Gastroesophageal sphincter (tissue), 3 donors: ENCODE data around the gene TTC8.
"Not testable (repeated sequence)": the region's sequence is repeated elsewhere in the genome, so short reads cannot be mapped to it uniquely, and the experiment has no call there.

Experiments used
- POLR2AphosphoS5 ChIP-seq: sonication (generic); formaldehyde crosslinking; IDR thresholded peaks from one replicate; pipeline ENCODE4 v1.6.1; 2017; ENCODE audit warnings: antibody characterized with exemption
- TF ChIP-seq, protein P1 (sequence below), 4 experiments: fragments of 200-600 bp in 2 of 4; fragments of 450-650 bp in 2 of 4; sonication (generic) in 1 of 4; IDR thresholded peaks; one replicate each; pipeline ENCODE4 v1.5.1; 2017 to 2019; ENCODE audit warnings: antibody characterized with exemption in 4 of 4, mild to moderate bottlenecking in 2 of 4, moderate library complexity in 2 of 4

DNA sequence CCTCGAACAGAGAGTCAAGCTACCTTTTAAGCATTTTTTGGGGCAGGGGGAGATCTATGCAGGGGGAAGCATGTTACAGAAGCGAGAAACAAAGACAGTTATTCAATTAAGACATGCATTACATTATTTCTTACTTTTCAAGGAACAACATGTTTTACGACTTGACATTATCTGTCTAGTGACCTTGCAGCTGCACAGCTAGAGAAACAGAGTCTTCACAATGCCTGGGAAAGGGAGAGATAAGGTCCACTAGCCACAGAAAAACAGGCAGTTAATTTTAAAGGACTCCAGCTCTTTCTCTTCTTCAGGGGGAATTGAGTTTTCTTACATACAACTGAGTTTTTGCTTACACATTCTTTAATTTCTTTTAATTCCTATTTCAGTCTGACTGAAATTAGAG is 4.8 kb upstream of the TTC8 start:
- TF ChIP-seq, protein P1, sequence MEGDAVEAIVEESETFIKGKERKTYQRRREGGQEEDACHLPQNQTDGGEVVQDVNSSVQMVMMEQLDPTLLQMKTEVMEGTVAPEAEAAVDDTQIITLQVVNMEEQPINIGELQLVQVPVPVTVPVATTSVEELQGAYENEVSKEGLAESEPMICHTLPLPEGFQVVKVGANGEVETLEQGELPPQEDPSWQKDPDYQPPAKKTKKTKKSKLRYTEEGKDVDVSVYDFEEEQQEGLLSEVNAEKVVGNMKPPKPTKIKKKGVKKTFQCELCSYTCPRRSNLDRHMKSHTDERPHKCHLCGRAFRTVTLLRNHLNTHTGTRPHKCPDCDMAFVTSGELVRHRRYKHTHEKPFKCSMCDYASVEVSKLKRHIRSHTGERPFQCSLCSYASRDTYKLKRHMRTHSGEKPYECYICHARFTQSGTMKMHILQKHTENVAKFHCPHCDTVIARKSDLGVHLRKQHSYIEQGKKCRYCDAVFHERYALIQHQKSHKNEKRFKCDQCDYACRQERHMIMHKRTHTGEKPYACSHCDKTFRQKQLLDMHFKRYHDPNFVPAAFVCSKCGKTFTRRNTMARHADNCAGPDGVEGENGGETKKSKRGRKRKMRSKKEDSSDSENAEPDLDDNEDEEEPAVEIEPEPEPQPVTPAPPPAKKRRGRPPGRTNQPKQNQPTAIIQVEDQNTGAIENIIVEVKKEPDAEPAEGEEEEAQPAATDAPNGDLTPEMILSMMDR (IDR thresholded peaks at IDR 0.05), result not testable (repeated sequence)
- not testable (repeated sequence) for TF ChIP-seq POLR2AphosphoS5
